GM21390 (cell line): ENCODE measurements around the gene CUTA.
"Not testable (repeated sequence)": the region's sequence is repeated elsewhere in the genome, so short reads cannot be mapped to it uniquely, and the experiment has no call there.

Experiments
- ATAC-seq: cut with Tn5 transposase; IDR thresholded peaks from one replicate; pipeline ENCODE4 v1.9.1; 2021; ENCODE audit not compliant: unreplicated experiment

The CUTA gene

GRCh38 chr6:33407132-33407718, 10.7 kb downstream of the CUTA start:
- ATAC-seq = no peak

DNA sequence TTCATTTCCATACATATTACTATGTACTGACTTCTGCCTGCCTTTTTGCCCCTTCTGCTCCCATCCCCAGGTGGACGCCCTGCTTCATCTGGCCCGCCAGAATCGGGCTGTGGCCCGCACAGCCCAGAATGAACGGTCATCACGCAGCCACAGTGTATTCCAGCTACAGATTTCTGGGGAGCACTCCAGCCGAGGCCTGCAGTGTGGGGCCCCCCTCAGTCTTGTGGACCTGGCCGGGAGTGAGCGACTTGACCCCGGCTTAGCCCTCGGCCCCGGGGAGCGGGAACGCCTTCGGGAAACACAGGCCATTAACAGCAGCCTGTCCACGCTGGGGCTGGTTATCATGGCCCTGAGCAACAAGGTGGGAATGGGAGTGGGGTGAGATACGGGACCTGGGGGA, 11.8 kb downstream of the CUTA start:
- ATAC-seq = no peak

- no peak for ATAC-seq
Measured at GRCh38 chr6:33405386-33405940, 12.4 kb downstream of the CUTA start.

DNA sequence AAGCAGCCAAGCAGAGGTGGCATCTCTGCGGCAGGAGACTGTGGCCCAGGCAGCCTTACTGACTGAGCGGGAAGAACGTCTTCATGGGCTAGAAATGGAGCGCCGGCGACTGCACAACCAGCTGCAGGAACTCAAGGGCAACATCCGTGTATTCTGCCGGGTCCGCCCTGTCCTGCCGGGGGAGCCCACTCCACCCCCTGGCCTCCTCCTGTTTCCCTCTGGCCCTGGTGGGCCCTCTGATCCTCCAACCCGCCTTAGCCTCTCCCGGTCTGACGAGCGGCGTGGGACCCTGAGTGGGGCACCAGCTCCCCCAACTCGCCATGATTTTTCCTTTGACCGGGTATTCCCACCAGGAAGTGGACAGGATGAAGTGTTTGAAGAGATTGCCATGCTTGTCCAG, 13.0 kb downstream of the CUTA start:
- no peak for ATAC-seq

DNA sequence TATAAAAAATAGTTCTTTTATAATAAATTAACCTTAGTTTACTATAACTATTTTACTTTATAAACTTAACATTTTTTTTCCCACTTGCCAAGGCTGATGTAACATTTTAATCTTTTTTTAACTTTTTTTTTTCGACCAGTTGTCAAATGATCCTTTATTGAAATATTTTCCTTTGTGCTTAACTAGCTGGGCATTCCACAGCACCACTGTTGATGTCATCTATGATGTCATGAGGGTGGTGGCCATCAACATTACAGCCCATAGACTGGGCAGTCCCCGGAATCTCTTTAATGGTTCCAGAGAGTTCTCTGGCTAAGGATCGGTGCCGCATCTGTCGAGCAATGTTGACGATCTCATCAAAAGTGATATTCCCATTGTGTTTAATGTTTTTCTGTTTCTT, 18.0 kb downstream of the CUTA start:
- not testable (repeated sequence) for ATAC-seq

DNA sequence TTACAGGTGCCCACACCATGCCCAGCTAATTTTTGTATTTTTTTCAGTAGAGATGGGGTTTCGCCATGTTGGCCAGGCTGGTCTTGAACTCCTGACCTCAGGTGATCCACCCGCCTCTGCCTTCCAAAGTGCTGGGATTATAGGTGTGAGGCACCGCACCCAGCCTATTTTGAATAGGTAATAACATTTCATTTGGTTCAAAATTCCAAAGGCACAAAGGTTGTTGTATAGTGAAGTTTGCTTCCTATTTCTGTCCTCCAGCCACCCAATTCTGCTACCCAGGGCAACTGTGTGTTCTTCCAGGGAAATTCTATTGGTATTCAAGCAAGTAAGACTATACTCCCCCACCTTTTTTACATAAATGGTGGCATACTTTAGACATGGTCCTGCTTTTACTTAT, 19.3 kb downstream of the CUTA start:
- ATAC-seq = not testable (repeated sequence)

DNA sequence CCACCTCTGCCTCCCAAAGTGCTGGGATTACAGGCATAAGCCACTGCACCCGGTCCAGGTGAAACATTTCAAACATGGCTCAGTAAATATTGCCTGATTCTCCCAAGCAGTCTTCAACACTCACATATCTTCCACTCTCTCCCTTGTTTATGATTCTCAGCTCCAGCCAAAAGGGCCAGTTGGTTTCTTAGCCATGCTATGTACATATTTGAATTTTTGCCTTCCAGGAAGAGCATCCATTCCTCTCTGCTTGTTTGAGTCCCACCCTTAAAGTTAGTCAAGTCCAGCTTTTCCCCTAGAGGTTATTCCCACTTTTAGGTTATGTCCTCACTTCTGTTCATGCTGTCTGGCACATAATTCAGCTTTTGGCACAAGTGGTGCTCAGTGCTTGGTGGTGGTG, 20.4 kb downstream of the CUTA start:
- no peak for ATAC-seq

DNA sequence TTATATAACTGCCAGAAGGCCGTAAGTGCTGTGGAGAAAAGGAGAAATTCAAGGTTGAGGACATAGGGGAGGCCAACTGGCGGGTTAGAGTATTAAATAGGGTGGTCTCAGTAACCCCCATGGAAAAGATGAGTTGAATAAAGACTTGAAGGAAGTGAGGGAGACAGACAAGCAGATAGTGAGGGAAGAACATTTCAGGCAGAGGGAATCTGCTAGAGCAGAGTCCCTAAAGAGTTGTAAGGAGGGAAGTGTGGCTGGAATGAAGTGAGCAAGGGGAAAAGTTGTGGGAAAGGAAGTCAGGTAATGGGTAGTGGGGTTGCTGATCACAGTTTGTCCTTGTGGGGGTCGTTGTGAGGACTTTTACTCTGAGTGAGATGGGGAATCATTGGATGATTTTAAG, 24.9 kb downstream of the CUTA start:
- ATAC-seq = no peak

- no peak for ATAC-seq
Measured at GRCh38 chr6:33392595-33392948, 25.3 kb downstream of the CUTA start.

DNA sequence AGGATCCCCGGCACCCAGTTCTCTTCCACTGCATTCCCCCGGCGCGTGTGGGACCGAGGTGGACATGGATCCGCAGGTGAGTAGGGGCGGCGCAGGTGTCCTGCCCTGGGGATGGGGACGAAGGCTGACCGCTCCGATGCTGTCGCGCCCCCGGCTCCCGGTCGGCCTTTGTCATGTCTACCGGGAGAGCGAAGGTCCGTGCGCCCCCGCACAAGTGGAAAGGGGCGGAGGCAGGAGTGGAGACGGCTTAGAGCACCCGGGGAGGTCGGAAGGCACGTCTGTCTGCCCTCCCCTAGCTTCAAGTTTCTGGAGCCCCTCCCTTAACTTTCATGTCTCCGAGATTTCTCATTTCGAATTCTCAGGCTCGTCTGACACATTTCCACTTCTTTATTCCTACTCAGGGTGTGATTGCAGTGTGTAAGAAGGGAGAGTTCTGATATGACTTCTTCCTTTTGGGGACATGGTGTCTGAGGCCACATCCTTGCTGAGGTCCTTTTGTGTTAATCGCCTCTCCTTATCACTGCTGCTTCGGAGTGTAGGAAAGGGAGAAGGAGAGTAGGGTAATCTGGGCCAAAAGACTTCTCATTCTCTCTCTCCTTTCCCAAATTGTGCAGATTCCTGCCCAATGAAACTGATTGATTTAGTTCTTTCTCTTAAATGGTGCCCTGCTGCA, 25.8 kb downstream of the CUTA start:
- peak; percentile 8 for ATAC-seq

DNA sequence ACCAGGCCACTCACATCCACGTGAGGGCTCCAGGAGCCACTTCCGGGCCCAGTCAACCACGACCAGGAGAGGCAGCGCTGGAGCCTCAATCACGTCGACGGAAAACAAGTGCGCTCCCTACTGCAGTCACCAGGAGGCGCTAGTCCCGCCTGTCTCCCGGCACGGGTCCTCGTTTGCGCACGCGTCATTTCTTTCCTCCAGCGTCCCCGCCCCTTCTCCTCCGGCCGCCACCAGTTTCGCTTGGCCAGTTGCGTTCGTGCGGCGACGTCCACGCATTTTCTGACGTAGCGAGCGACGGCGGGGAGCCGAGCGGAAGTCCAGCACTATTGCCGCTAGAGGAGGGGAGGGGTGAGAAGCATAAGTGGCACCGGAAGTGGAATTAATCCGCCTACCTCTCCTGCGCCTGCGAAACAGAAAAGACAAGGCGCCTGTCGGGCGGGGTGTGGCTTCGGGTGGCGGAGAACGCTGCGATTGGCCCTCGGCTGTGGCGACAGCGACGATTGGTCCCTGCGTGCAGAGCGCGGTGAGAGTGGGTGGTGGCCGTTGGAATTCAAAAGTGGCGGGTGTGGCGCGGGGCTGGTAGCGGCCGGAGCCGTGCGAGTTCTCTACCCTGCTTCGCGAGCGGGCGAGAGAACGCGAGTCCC, 26.5 kb downstream of the CUTA start, which contains the start of gene KIFC1:
Gene KIFC1, plus strand, starts transcription at position 546 of the 644 bp plus-strand sequence. CDS start 163 bp downstream, outside the sequence.
- ATAC-seq = peak; percentile 89

DNA sequence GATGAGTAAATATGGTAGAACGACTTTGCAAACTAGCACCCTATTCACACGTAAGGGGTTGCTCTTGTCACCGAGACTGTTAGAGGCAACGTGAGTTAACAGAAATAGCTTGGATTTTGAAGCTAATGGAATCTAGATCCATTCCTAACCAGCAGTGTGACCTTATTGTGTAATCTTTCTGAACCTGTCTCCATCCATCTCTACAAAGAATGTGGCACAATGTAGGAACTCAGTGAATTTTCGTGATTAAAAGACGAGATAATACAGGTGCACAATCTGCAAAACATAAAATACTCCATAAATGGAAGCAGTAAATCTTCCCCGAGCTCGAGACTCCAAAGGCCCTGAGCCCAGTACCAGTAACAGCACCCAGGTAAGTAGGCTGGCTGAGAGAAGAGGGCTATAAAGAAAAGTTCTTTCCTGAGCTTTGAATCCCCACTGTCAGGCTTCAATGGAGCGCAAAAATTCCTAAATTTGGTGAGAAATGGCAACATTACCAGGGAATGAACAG, 27.1 kb downstream of the CUTA start:
- ATAC-seq = no peak

DNA sequence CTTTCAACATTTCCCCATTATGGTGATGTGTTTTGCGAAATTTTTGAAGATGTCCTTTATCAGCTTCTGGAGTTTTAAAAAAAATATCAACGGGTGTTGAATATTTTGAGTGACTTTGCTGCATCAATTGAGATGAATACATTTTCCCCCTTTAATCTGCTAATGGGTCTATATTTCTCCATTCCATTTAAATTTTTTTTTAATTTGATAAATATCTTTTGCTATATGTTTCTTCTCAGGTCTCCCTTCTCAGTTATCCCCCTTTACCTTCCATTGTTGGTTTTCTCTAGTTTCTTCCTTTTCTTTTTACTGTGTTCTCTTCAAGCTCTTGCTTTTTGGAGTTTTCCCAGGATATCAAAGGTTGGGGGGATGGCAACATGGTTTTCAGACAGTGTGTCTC, 27.7 kb downstream of the CUTA start:
- ATAC-seq = no peak

- ATAC-seq = no peak
Measured at GRCh38 chr6:33384581-33385020, 33.3 kb downstream of the CUTA start.

- ATAC-seq = no peak
Measured at GRCh38 chr6:33383427-33384185, 34.3 kb downstream of the CUTA start.

DNA sequence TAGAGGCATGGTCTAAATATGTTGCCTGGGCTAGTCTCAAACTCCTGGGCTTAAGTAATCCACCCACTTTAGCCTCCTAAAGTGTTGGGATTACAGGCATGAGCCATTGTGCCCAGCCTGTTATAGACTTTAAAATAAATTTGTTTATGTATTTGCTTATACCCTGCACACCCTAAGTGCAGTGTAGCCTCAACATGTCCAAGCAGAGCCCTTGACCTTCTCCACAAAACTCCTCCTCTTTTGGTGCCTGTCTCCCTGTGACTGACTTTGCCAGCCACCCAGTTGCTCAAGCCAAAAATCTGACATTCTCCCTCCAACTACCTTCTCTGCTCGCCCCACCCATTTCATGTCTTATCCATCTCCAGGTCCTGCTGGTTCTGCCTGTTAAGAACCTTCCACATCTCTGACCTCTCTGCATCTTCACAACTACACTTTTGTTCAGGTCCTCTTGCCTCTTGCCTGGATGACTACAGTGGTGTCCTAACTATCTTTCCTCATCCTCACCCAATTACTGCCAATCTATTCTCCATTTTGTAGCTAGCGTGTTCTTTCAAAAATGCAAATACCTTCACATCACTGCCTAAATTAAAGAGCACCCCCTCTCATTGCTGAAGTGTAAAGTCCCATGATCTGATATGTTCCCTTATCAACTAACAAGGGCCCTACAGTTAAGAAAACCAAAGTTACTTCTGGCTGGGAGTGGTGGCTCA, 37.5 kb downstream of the CUTA start:
- no peak for ATAC-seq

DNA sequence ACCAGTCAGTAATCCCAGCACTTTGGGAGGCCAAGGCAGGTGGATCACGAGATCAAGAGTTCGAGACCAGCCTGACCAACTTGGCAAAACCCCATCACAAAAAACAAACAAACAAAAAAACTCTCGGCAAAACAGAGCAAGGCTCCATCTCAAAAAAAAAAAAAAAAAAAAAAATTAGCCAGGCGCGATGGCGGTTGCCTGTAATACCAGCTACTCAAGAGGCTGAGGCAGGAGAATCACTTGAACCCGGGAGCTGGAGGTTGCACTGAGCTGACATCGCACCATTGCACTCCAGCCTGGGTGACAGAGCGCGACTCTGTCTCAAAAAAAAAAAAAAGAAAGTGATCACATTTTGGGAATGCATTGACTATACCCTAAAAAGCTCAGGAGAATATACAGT, 38.7 kb downstream of the CUTA start:
- ATAC-seq = not testable (repeated sequence)

- ATAC-seq = no peak
Measured at GRCh38 chr6:33377171-33377570, 40.7 kb downstream of the CUTA start.

- ATAC-seq = no peak
Measured at GRCh38 chr6:33375143-33375671, 42.7 kb downstream of the CUTA start.
